HepG2 (cell line): Measurements from ENCODE around the gene CBL. TPM values are rescaled to one million over a fixed set of nuclear protein-coding genes. Genes with fewer than 3 reads are reported as not detected.
A peak's percentile ranks its signal among the peaks of the same experiment; 100 is the strongest.
"Not testable (repeated sequence)": the region's sequence is repeated elsewhere in the genome, so short reads cannot be mapped to it uniquely, and the experiment has no call there.

ENCODE experiments used
- ATAC-seq: fragments of 200-7000 bp; cut with Tn5 transposase; 3 replicates; pipeline ENCODE4 v1.9.1; 2020; ENCODE audit warnings: mild to moderate bottlenecking, moderate library complexity
- BruUV-seq: library from RNA; stranded (reverse); fragments of 400-500 nt; replicated peaks from 2 replicates; lab custom pipeline; 2021; lab: Mats Ljungman, UMichigan
- CTCF ChIA-PET: fragments of 300-600 bp; formaldehyde crosslinking; extraction: SDS; loops from one replicate; lab custom pipeline; 2021; ENCODE audit warnings: low total read pairs, inconsistent platforms, low intra/inter-chr PET ratio; lab: Yijun Ruan, JAX
- POLR2A ChIA-PET: fragments of 350-600 bp; sonication (Branson Sonifier 250); formaldehyde crosslinking; loops from one replicate; lab custom pipeline; 2020; ENCODE audit warnings: antibody characterized with exemption, inconsistent platforms; lab: Yijun Ruan, JAX
- DNase-seq: peaks from one replicate; pipeline ENCODE4 v3.0.0-alpha.2; 2015; ENCODE audit warnings: low spot score
- FAIRE-seq: peaks from 3 replicates; lab custom pipeline; 2011; peaks lifted over from hg19 to GRCh38; lab: Jason Lieb, UNC
- H2AFZ ChIP-seq: one replicate; pipeline ENCODE4 v1.6.1; 2011; ENCODE audit warnings: low read length, inconsistent platforms
- H3K27ac ChIP-seq: fragments of 300-600 bp; 3 replicates; pipeline ENCODE4 v1.8.0; 2011; ENCODE audit warnings: mixed run types, mild to moderate bottlenecking, mixed read lengths, low read length, inconsistent platforms; ENCODE audit not compliant: insufficient read depth; ENCODE audit errors: extremely low read length
- H3K27me3 ChIP-seq, 2 experiments: fragments of 200-600 bp in 1 of 2; 2 replicates in 1 of 2; 3 replicates in 1 of 2; pipeline versions ENCODE4 v1.6.0 to v1.8.0; 2011; ENCODE audit warnings: low read length in 2 of 2, mild to moderate bottlenecking in 2 of 2, moderate library complexity in 2 of 2, inconsistent platforms in 1 of 2; ENCODE audit not compliant: insufficient read depth in 2 of 2, control insufficient read depth in 1 of 2
- H3K36me3 ChIP-seq, 2 experiments: fragments of 200-600 bp in 1 of 2; replicated peaks in 1 of 2; 2 replicates in 1 of 2; 3 replicates in 1 of 2; pipeline versions ENCODE4 v1.5.1 to v1.8.0; 2011; ENCODE audit warnings: low read length in 2 of 2, inconsistent platforms in 1 of 2; ENCODE audit not compliant: insufficient read depth in 2 of 2, control insufficient read depth in 1 of 2
- H3K4me1 ChIP-seq: 2 replicates; pipeline ENCODE4 v1.5.1; 2012; ENCODE audit warnings: low read length, inconsistent platforms; ENCODE audit not compliant: insufficient read depth
- H3K4me2 ChIP-seq: 2 replicates; pipeline ENCODE4 v1.6.0; 2011; ENCODE audit warnings: low read depth, low read length, inconsistent platforms
- H3K4me3 ChIP-seq, 3 experiments: fragments of 200-600 bp in 1 of 3; sonication (generic), shearing (Covaris generic) in 1 of 3; replicated peaks in 1 of 3; 2 replicates each; pipeline ENCODE4 v1.5.1; 2011 to 2016; ENCODE audit warnings: low read length in 3 of 3, inconsistent platforms in 2 of 3, low read depth in 2 of 3, mild to moderate bottlenecking in 2 of 3, control low read depth in 1 of 3, mixed read lengths in 1 of 3; ENCODE audit not compliant: insufficient read depth in 1 of 3
- H3K79me2 ChIP-seq: one replicate; pipeline ENCODE4 v1.6.1; 2011; ENCODE audit warnings: low read length, inconsistent platforms; ENCODE audit not compliant: insufficient read depth
- H3K9ac ChIP-seq: 2 replicates; pipeline ENCODE4 v1.6.0; 2011; ENCODE audit warnings: mild to moderate bottlenecking, low read depth, low read length, inconsistent platforms; ENCODE audit not compliant: insufficient read depth
- H3K9me3 ChIP-seq: 2 replicates; pipeline ENCODE4 v1.5.1; 2012; ENCODE audit warnings: mild to moderate bottlenecking, low read length
- H4K20me1 ChIP-seq: 2 replicates; pipeline ENCODE4 v1.6.0; 2011; ENCODE audit warnings: inconsistent platforms, mild to moderate bottlenecking, low read length, moderate library complexity; ENCODE audit not compliant: insufficient read depth
- CENPT ChIP-seq: sonication (generic); formaldehyde crosslinking; IDR thresholded peaks from 2 replicates; pipeline ENCODE4 v1.8.0; 2022; ENCODE audit warnings: low read depth, mild to moderate bottlenecking, moderate library complexity, missing genetic modification reagents
- HNRNPK ChIP-seq: fragments of 200-400 bp; formaldehyde crosslinking; IDR thresholded peaks from 2 replicates; pipeline ENCODE4 v1.6.1; 2018; ENCODE audit warnings: low read length, low read depth, moderate library complexity, mild to moderate bottlenecking; ENCODE audit not compliant: poor library complexity, severe bottlenecking
- ZBTB38 ChIP-seq: sonication (generic); formaldehyde crosslinking; IDR thresholded peaks from 2 replicates; pipeline ENCODE4 v1.5.1; 2020; ENCODE audit warnings: mild to moderate bottlenecking, missing genetic modification reagents
- ZFP36L1 ChIP-seq: sonication (generic); formaldehyde crosslinking; IDR thresholded peaks from 2 replicates; pipeline ENCODE4 v1.8.0; 2022; ENCODE audit warnings: mild to moderate bottlenecking, missing genetic modification reagents, moderate library complexity
- ZNF367 ChIP-seq: sonication (generic); formaldehyde crosslinking; IDR thresholded peaks from 2 replicates; pipeline ENCODE4 v1.4.0; 2020; ENCODE audit warnings: missing genetic modification reagents, borderline replicate concordance
- ZNF713 ChIP-seq: sonication (generic); formaldehyde crosslinking; IDR thresholded peaks from 2 replicates; pipeline ENCODE4 v1.4.0; 2020; ENCODE audit warnings: mild to moderate bottlenecking, missing genetic modification reagents
- ZNF737 ChIP-seq: sonication (generic); formaldehyde crosslinking; IDR thresholded peaks from 2 replicates; pipeline ENCODE4 v1.5.0; 2020; ENCODE audit warnings: missing genetic modification reagents, mild to moderate bottlenecking, borderline replicate concordance
- ZSCAN21 ChIP-seq: sonication (generic); formaldehyde crosslinking; IDR thresholded peaks from 2 replicates; pipeline ENCODE4 v1.8.0; 2022; ENCODE audit warnings: mild to moderate bottlenecking, missing genetic modification reagents, moderate library complexity, borderline replicate concordance
- WGBS: methylation state at CpG from one replicate; pipeline ENCODE4 v1.1.6; 2017; ENCODE audit warnings: low lambda C conversion rate; 5-methylcytosine and 5-hydroxymethylcytosine counted together
- in situ Hi-C: cut with HindIII; loops from 2 replicates; pipeline ENCODE4 v1.10.0; 2017; ENCODE audit warnings: low pct_unique_long_range_greater_than_20kb; ENCODE audit not compliant: extremely low pct_ligation_motif_present
- intact Hi-C: fragments of 100-400 bp; cut with micrococcal nuclease; formaldehyde crosslinking; loops from one replicate; pipeline ENCODE4 v1.10.0; 2022; ENCODE audit not compliant: unreplicated experiment
- polyA plus RNA-seq, 8 experiments: library from polyadenylated mRNA; depleted of rRNA in 3 of 8; stranded (reverse) in 7 of 8; unstranded in 1 of 8; fragments of >200 nt; fragmentation: Illumina TruSeq in 4 of 8; extraction: Trizol in 4 of 8; gene quantifications; 2 replicates each; pipeline versions ENCODE4 v1.2.1 to v1.2.3, GENCODE V29; 2011 to 2016; ENCODE audit warnings: low read depth in 4 of 8, missing spikeins in 1 of 8, mixed read lengths in 1 of 8; ENCODE audit not compliant: insufficient read depth in 1 of 8
- total RNA-seq, 5 experiments: library from RNA; depleted of rRNA; stranded (reverse); fragments of >200 nt; fragmentation: Illumina TruSeq; extraction: Trizol; gene quantifications; 2 replicates each; pipeline ENCODE4 v1.2.3, GENCODE V29; 2016; ENCODE audit warnings: low read depth in 1 of 5
- TF ChIP-seq, protein P1 (sequence below): sonication (generic); formaldehyde crosslinking; IDR thresholded peaks from 2 replicates; pipeline ENCODE4 v1.5.0; 2020; ENCODE audit warnings: mild to moderate bottlenecking, missing genetic modification reagents

The CBL gene
- total and polyA plus RNA-seq, 2 of the 13 experiments (the other 11 are each of a cell fraction or from before 2014, with no cell fraction given) = 6.6 to 7.4 TPM

DNA sequence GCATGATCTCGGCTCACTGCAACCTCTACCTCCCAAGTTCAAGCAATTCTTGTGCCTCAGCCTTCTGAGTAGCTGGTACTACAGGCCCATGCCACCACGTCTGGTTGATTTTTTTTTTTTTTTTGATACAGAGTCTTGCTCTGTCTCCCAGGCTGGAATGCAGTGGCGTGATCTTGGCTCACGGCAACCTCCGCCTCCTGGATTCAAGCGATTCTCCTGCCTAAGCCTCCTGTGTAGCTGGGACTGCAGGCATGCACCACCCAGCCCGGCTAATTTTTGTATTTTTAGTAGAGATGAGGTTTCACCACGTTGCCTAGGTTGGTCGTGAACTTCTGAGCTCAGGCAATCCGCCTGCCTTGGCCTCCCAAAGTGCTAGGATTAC lies 39.1 kb upstream of the CBL start:
- FAIRE-seq, ATAC-seq, DNase-seq, H3K27ac ChIP-seq, in situ Hi-C loops, H3K36me3 ChIP-seq, H4K20me1 ChIP-seq, H3K9me3 ChIP-seq, BruUV-seq, intact Hi-C loops, H3K79me2 ChIP-seq: not testable (repeated sequence)
- POLR2A ChIA-PET = interaction anchor here (0.6 to 3.6 kb wide), 5 partner anchors 14 to 371 kb away, joined by 3 to 31 read pairs (median 3); partner anchors contain the start of genes HINFP, NHERF4 and VPS11
- Histone ChIP-seq H3K4me1 (peaks cover 39% of the 10 kb centered on the region), H2AFZ (peak overlapping the region; percentile 63), H3K27me3 (peaks cover 0 to 10% of the 10 kb centered on the region in 2 experiments; a peak in 2 of 5 replicates), H3K4me3 (peak overlapping the region in 1 of 3 experiments; percentile 33; a peak in 1 of 6 replicates), H3K4me2 (peak overlapping the region; percentile 78), H3K9ac (peak overlapping the region; percentile 22; the same call in 1 of the 2 replicates)
- 4% methylated on average over 10 of the region's 10 CpGs for WGBS
- CTCF ChIA-PET = interaction anchor here (2.5 kb wide), 1 partner anchor 29 kb away, joined by 13 read pairs; no protein-coding TSS in a partner anchor
- TF ChIP-seq, protein P1, sequence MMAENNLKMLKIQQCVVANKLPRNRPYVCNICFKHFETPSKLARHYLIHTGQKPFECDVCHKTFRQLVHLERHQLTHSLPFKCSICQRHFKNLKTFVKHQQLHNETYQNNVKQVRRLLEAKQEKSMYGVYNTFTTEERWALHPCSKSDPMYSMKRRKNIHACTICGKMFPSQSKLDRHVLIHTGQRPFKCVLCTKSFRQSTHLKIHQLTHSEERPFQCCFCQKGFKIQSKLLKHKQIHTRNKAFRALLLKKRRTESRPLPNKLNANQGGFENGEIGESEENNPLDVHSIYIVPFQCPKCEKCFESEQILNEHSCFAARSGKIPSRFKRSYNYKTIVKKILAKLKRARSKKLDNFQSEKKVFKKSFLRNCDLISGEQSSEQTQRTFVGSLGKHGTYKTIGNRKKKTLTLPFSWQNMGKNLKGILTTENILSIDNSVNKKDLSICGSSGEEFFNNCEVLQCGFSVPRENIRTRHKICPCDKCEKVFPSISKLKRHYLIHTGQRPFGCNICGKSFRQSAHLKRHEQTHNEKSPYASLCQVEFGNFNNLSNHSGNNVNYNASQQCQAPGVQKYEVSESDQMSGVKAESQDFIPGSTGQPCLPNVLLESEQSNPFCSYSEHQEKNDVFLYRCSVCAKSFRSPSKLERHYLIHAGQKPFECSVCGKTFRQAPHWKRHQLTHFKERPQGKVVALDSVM (CRISPR knock-in tag) = 0 out of 2 replicates have a peak, but pooled peaks have one; percentile 53

DNA sequence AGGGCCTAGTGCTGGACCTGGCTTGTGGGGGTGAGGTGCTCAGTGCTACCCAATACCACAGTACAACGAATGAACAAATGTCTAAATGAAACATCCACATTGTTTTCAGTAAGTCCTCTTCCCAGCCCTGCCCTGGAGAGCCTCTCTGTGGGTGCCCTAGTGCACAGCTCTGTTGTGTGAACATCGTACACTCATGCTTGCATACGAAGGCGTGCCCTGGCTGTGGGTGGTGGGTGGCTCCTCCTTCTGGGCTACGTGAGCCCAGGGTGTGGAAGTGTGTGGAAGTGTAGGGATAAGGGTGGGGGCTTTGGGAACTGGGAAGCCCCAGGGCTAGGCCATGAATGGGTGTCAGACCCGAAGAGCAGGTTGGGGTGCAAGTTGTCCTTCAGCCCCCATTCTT lies 38.2 kb upstream of the CBL start:
- FAIRE-seq (no peak), DNase-seq (peak; percentile 36), ATAC-seq (peak; percentile 75)
- Histone ChIP-seq H3K4me1 (peaks cover 39% of the 10 kb centered on the region), H3K36me3 (no peaks in the 10 kb centered on the region), H3K4me2 (peak overlapping the region; percentile 78), H4K20me1 (no peaks in the 10 kb centered on the region), H3K27me3 (peaks cover 0 to 5% of the 10 kb centered on the region in 2 experiments; a peak in 1 of 5 replicates), H3K9ac (peak overlapping the region; percentile 16; the same call in 1 of the 2 replicates), H3K27ac (no peak overlapping the region), H2AFZ (no peak overlapping the region), H3K4me3 (peak overlapping the region in 2 of 3 experiments; percentile 65 to 94; a peak in 4 of 6 replicates), H3K9me3 (no peaks in the 10 kb centered on the region), H3K79me2 (no peaks in the 10 kb centered on the region)
- ChIA-PET CTCF (interaction anchor here (2.5 kb wide), 1 partner anchor 29 kb away, joined by 13 read pairs; no protein-coding TSS in a partner anchor), POLR2A (interaction anchor here (0.9 to 3.6 kb wide), 7 partner anchors 15 to 100 kb away, joined by 3 to 31 read pairs (median 10); partner anchors contain the start of genes C2CD2L, CBL, DPAGT1 and HINFP)
- in situ Hi-C loops (no loop called here), intact Hi-C loops (loop anchor here (1.0 kb wide), 1 partner anchor 29 kb away; no protein-coding TSS in a partner anchor)
- WGBS = 9% methylated on average over 6 of the region's 6 CpGs
- BruUV-seq = no TSS peak
- TF ChIP-seq ZSCAN21 (CRISPR knock-in tag) = 0 out of 2 replicates have a peak, but pooled peaks have one; percentile 17
- TF ChIP-seq HNRNPK = no peak
- 0 out of 2 replicates have a peak, but pooled peaks have one; percentile 57 for TF ChIP-seq ZNF713
- 0 out of 2 replicates have a peak, but pooled peaks have one; percentile 31 for TF ChIP-seq ZFP36L1 (CRISPR knock-in tag)
- TF ChIP-seq CENPT = 0 out of 2 replicates have a peak, but pooled peaks have one; percentile 33
- TF ChIP-seq ZNF737 (CRISPR knock-in tag) = 0 out of 2 replicates have a peak, but pooled peaks have one; percentile 31
- no peak for TF ChIP-seq ZNF367 (CRISPR knock-in tag)
- 0 out of 2 replicates have a peak, but pooled peaks have one; percentile 6 for TF ChIP-seq ZBTB38 (CRISPR knock-in tag)
